D341Med (cell line): Measurements from ENCODE around the gene MCM10.
"Not testable (repeated sequence)": the region's sequence is repeated elsewhere in the genome, so short reads cannot be mapped to it uniquely, and the experiment has no call there.

ENCODE experiments used
- DNase-seq: peaks from one replicate; pipeline ENCODE4 v3.0.0; 2012; ENCODE audit warnings: low spot score

Gene MCM10

DNA sequence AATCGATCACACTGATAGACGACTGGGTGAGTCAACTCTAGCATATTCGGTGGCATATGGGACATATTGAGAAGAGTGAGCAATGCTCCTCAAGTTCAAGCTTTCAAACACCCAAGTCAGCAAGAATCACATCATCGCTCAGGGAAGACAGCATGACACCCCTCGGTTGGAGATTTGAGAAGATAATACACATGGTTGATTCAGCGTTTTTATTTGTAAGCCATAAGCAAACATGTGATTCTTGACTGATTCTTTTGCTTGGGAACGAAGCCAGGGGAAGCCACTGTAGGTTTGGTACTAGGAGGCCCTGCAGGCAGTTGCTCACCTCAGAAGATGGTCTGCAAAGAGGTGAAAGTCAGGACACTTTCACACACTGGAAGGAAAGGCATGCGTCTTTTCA is 60.2 kb downstream of the MCM10 start:
- no peak for DNase-seq

DNA sequence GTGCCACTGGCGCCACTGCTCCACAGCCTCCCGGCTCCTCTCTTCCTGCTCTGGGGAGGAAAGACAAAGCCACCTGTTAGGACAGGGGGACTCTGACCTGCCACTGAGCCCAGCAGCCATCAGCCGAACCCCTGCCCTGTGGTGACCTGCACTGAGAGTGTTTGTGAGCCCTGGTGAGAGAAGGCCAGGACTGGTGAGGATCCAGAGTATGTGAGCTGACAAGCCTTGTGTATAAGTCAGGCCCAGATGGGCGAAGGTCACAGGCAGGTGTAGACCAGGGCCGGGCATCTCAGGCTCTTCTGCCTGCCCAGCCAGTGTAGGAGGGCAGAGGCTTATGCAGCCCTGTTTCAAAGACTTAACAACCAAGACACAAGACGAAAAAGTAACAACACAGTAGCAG is 60.8 kb downstream of the MCM10 start:
- no peak for DNase-seq

DNA sequence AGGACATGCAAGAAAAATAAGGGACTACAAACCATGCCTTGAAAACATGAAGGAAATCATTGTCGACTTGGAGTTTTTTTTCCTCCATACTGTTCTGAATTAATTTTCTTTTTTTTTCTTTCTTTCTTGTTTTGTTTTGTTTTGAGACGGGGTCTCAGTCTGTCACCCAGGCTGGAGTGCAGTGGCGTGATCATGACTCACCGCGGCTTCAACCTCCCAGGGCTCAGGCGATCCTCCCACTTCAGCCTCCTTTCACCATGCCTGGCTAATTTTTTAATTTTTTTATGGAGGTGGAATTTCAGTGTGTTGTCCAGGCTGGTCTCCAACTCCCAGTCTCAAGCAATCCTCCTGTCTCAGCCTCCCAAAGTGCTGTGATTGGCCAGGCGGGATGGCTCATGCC is 61.2 kb downstream of the MCM10 start:
- no peak for DNase-seq

DNA sequence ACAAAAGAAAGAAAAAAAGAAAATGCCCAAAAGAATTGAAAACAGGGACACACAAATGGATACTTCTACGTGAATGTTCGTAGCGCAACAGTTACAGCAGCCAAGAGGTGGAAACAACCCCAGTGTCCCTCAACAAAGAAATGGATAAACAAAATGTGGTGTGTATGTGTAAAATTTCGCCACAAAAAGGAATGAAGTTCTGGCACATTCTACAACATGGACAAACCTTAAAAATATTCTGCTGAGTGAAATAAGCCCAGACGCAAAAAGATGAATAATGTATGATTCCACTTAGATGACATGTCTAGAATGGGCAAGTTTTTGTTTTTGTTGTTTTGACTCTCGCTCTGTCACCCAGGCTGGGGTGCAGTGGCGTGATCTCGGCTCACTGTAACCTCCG is 61.9 kb downstream of the MCM10 start:
- no peak for DNase-seq

DNA sequence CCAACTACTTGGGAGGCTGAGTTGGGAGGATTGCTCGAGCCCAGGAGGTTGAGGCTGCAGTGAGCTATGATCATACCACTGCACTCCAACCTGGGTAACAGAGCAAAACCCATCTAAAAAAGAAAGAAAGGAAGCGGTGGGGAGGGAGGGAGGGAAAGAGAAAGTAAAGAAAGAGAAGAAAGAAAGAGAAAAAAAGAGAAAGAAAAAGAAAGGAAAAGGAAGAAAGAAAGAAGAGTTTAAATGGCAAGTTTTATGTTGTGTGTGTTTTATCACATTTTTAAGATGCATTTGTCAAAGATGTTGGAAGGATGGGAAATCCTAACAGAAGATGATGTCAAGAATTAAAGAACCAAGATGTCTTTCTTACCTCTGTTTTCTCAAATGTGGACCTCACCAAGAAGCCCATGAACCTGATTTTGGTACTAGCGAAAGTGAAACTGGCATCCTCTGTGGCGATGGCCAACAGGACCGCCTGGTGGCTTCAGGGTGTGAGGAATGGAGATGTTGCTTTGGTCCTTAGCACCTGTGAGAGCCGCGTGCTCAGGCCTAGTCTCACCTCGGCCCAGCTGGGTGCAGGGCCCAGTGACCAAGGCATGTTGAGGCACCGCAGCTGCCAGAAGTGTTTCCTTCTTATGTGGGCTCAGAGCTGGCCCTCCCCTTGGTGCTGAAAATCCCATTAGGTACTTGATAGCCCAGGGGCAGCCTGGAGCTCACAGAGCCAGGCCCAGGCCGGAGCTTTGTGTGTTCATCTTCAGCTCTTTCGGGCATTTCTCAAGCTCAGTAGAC is 63.0 kb downstream of the MCM10 start:
- no peak for DNase-seq

DNA sequence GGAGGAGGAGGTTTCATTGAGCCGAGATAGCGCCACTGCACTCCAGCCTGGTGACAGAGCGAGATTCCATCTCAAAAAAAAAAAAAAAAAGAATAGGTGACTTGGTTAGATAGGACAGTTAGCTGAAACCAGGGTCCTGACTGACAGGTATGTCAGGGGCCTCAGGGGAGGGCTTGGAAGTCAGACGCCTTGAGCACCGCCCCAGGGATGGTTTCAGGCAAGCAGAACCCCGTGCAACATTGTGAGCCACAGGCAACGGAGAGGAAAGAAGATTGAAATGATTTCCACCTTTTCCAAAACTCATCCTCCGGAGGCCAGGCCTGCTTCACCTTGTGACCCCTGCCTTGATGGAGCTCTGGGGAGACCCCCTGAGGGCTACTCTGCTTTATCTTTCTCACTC is 64.2 kb downstream of the MCM10 start:
- no peak for DNase-seq

DNA sequence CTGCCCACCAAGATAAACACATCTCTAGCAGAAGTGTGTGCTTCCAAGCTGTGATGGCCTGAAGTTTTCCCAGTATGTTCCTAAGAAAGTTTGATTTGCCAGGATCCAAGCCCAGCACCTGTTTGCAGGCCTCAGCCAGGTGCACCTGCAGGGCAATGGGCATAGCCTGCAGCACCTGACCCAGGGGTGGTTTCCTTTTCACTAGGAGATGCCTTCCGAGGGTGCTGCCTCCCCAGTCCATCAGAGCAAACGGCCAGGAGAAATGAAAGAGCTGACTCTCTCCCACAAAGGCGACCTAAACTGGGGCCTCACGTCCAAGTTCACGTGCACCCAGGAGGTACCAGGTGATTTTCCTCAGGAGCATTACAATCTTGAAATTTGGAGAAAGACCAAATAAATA is 65.7 kb downstream of the MCM10 start:
- DNase-seq: no peak

DNA sequence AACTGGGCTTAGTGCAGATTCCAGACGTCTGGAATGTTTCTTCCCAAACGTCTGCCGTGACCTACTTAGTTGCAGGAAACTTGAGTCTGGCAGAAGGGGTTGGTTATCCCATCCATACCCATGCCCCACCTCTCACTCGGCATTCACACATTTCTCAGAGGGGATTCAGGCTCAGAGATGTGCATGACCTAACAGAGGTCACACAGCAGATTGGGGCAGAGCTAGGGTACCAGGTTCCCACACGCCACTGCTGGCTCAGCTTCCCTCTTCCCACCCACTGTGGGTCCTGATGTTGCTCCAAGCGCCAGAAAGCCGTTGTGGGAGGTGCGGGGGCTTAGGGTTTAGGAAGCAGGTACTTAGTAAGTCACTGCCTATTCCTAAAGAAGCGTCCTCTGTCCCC is 69.8 kb downstream of the MCM10 start:
- DNase-seq: no peak

DNA sequence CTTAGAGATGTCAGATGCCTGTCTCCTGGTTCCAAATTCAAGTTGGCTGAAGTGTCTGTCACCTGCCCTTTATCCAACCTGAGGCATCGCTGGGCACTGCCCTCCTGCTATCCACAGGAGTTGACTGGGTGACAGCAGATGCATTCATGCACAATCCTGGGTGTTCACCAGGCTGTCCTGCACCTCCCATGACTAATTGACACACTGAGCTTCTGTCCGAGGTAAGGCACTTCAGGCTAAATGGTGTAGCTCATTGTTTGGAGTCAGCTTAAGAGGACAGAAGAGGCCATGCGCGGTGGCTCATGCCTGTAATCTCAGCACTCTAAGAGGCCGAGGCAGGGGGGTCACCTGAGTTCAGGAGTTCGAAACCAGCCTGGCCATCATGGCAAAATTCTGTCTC is 70.5 kb downstream of the MCM10 start:
- DNase-seq: no peak

DNA sequence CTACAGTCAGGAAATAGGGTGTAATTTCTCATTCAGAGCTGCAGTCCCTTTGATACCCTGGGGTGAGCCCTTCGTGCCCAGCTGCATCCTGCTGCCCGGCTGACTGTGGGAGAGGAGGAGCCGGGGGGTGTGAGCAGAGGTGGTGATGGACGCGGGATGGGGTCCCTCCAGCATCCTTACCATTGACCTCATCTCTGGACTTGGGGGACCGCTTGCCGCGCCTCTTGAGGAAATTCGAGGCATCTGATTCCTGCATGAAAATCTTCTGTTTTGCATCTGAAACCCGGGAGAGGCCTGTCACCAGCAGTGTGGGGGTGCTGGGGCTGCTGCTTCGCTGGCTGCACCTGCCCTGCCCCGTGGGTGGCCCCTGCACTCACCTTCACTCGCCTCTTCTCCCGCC is 72.0 kb downstream of the MCM10 start:
- no peak for DNase-seq

DNA sequence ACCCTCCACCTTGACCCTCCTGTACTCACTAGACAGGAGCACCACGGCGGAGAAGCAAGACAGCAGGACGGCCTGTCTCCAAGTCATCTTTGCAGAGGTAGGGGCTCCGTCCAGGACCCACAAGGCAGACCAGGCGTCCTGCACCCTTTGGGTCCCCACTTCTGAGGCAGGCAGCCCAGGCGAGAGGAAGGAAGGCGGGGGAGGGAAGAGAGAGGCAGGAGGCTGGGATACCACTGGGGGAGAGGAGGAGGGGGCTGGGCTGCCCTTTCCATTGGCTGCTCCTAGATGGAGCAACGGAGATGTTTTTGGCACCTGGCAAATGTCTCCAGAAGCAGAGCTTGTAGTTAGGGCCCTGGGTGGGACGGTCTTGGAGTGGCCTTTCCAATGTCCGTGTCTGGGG is 72.8 kb downstream of the MCM10 start, which contains the start of gene UCMA:
Gene UCMA, minus strand, starts transcription at position 203 of the 400 bp plus-strand sequence. Its CDS starts 116 bp downstream, at position 87.
- DNase-seq: no peak

DNA sequence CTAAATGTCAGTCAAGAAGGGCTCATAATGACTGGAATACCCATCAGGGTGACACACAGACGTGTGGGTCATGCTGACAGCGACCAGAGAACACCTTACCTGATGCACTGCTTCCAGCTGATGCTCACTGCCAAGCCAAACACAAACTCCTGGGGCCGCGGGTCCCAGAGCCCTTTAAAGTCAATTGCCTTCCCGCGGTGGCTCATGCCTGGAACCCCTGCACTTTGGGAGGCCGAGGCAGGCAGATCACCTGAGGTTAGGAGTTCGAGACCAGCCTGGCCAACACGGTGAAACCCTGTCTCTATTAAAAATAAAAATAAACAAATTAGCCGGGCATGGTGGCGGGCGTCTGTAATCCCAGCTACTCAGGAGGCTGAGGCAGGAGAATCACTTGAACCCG is 73.4 kb downstream of the MCM10 start:
- not testable (repeated sequence) for DNase-seq

DNA sequence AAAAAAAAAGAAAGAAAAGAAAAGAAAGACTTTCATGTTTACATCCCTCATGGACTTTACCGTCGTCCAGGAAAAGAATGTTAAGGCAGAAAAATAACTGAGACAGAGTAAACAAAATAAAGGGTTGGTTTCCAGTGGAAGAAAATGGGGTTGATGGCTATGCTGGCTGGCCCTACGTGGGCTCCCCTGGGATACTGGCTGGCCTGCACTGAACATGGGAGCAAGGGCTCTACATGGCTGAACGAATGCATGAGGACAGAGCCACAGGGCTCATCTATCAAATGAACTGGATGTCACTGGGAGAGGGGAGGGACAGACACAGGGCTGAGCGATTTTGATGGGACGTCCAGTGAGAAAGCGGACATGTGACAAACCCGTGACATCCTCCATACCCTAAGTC is 75.3 kb downstream of the MCM10 start:
- no peak for DNase-seq

DNA sequence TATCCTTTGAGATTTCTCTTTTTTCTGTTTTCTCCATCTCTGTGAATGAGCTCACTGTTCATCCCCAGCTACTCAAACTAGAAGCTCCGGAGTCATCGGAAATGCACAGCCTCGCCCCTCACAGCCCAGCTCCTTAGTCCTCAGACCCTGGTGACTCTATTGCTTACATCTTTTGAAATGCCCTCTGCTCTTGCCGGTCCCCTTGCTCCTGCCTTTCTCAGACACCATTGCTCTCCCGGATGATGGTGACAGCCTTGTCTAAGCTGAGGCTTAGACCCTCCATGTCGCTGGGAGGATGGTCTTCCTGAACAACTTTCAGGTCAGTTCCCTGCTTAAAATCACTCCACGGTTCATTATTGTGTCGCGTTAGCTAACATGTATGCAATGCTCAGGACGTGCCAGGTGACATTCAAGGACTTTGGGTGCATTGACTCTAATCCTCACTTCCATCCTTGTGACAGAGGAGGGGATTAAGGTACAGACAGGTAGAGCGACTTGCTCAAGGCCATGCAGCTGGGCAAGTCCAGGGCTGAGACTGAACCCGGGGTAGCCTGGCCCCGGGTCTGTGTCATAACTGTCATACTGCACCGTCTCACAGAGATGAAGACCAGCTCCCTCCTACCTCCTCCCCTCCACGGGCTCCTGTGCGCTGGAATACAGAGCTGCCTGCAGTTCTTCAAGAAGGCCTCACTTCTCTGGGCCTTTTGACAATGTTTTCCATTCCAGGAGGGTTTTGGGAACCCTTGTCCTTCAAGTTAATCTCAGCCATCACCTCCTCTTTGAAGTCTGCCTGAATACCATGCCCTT is 77.1 kb downstream of the MCM10 start:
- no peak for DNase-seq

DNA sequence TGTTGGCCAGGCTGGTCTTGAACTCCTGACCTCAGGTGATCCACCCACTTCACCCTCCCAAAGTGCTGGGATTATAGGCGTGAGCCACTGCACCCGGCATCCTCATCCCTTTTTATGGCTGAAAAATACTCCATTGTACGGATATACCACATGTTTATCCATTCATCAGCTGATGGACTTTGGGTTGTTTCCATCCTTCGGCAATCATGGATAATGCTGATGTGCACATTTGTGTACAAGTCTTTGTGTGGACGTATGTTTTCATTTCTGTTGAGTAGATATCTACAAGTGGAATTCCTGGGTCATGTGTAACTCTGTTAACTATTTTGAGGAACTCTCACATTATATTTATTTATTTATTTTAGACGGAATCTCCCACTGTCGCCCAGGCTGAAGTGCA is 78.6 kb downstream of the MCM10 start:
- no peak for DNase-seq

DNA sequence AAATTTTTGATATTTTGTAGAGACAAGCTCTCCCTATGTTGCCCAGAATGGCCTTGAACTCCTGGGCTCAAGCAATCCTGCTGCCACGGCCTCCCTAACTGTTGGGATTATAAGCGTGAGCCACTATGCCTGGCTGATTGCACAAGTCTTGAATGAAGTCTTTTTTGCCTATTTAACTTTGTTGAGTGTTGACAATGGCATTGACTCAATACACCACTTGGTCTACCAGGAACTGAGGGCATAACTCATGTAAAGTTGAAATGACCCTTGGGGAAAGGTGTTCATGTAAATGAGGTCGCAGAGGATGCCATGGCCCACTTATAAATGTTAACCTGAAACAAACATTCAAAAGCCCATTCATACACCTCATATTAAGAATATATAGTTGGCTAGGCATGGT is 80.3 kb downstream of the MCM10 start:
- DNase-seq: no peak

DNA sequence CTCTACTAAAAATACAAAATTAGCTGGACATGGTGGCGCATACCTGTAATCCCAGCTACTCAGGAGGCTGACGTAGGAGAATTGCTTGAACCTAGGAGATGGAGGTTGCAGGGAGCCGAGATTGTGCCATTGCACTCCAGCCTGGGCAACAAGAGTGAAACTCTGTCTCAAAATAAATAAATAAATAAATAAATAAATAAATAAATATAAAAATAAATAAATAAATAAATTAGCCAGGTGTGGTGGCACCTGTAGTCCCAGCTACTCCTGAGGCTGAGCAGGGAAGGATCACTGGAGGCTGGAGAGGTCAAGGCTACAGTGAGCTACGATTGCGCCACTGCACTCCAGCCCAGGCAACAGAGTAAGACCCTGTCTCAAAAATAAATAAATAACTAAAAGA is 80.9 kb downstream of the MCM10 start:
- not testable (repeated sequence) for DNase-seq

DNA sequence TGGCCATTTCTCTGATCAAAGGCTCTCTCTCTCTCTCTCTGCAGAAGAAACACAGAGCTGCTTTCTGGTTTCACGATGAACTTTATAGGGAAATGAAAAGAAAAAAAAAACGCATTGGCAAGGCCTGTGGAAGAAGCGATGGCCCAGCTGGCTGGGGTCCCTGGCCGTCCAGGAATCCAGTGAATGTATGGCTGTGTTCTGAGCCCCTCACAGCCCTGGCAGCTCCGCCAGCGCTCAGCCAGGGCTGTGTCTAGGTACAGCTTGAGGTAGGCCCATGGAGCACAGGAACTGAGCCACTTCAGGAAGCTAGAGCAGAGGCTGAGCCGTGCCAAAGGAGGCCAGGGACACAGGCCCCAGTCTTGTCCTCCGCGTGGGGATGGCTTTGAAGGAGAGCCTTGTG is 85.9 kb downstream of the MCM10 start:
- DNase-seq: no peak

DNA sequence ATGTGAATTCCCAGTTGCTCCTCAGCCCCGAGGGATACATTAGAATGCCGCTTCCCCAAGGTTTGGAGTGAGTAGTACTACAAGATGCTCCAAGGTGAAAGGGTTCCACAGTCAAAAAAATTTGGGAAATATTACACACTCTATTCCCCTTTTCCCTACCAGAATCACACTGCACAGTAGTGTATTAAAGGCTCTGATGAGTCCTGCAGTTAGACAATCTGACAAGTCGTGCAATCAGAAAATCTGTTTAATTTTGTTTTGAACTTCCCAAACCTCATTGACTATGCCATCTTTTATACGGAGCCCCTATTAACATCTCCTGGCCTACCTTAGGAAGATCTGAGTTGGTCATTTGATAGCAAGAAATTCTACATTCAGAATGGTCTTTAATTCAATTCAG is 86.4 kb downstream of the MCM10 start:
- DNase-seq: no peak

DNA sequence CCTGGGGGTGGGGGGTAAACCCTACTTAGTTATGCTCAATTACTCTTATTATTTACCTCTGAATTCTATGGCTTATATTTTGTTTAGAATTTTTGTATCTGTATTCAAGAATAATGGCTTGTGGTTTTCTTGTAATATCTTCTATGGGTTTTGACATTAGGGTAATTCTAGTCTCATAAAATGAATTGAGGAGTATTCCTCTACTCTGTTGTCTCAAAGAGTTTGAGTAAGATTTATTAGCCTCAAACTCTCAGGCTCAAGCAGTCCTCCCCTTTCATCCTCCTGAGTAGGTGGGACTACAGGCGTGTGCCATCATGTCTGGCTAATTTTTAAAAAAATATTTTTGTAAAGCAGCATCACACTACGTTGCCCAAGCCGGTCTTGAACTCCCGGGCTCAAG is 92.4 kb downstream of the MCM10 start:
- no peak for DNase-seq

DNA sequence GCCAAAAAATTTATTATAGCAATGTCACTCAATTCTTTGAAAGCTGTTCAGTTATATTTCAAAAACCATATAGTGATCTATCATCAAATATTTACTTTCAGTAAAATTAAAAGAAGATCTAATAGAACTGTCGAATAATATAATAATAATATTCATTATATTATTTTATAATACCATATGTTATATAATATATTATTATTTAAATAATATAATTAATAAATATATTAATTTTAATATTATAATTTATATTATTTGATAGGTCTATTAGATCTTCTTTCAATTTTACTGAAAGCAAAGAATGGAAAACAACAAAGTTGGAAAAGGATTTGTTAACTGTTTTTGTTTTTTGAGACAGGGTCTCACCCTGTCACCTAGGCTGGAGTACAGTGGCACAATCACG is 95.3 kb downstream of the MCM10 start:
- no peak for DNase-seq

DNA sequence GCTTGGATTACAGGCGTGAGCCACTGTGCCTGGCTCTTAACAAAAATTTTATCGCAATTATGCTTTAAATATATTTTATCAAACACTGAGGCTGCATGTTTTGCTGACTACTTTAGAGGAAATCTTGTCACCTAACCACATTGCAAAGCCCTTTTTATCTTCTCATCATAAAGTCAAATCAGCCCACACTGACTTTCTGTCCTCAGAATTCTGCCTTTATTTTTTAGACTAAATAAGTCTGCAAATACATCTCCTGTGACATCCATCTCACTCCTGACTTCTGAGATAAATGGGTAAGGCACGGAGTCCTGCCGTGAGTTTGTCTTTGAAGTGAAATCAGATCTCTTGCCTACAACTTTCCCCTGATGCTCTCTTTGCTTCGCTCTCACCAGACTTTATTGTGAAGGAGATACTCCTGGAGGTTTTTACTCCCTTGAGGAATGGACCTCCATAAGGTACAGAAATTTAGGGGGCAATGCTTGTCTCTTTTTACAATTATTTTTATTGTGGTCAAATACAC is 96.3 kb downstream of the MCM10 start:
- DNase-seq: no peak
